IMR-90 (cell line): ENCODE data around the gene C15orf39. TPM values are rescaled to one million over a fixed set of nuclear protein-coding genes. Genes with fewer than 3 reads are reported as not detected.

Experiments used
- ATAC-seq: fragments of 200-7000 bp; cut with Tn5 transposase; 2 replicates; pipeline ENCODE4 v1.9.1; 2020; ENCODE audit warnings: low read depth, mild to moderate bottlenecking, moderate library complexity
- BruUV-seq: library from RNA; stranded (reverse); fragments of 400-500 nt; replicated peaks from 2 replicates; lab custom pipeline; 2021; lab: Mats Ljungman, UMichigan
- CTCF ChIA-PET: fragments of 300-600 bp; formaldehyde crosslinking; extraction: SDS; loops from one replicate; lab custom pipeline; 2021; ENCODE audit warnings: antibody characterized with exemption; lab: Yijun Ruan, JAX
- POLR2A ChIA-PET: fragments of 300-600 bp; sonication (Branson Sonifier 250); formaldehyde crosslinking; loops from one replicate; lab custom pipeline; 2022; ENCODE audit warnings: antibody characterized with exemption; ENCODE audit not compliant: unreplicated experiment; lab: Charles Lee
- DNase-seq: peaks from one replicate; pipeline ENCODE4 v3.0.0; 2013
- H2AFZ ChIP-seq: replicated peaks from 2 replicates; pipeline ENCODE3; 2013; ENCODE audit warnings: low read length, mild to moderate bottlenecking; ENCODE audit not compliant: poor library complexity
- H2AK5ac ChIP-seq: 2 replicates; pipeline ENCODE4 v1.6.1; 2013; ENCODE audit warnings: low read depth, low read length, inconsistent platforms
- H2AK9ac ChIP-seq: replicated peaks from 2 replicates; pipeline ENCODE3; 2013; ENCODE audit warnings: mild to moderate bottlenecking, low read depth, low read length, moderate library complexity; ENCODE audit not compliant: poor library complexity
- H2BK120ac ChIP-seq: 2 replicates; pipeline ENCODE4 v1.6.1; 2013; ENCODE audit warnings: low read depth, low read length, inconsistent platforms
- H2BK15ac ChIP-seq: 3 replicates; pipeline ENCODE4 v1.6.1; 2013; ENCODE audit warnings: low read depth, low read length, inconsistent platforms
- H2BK20ac ChIP-seq: 2 replicates; pipeline ENCODE4 v1.6.1; 2013; ENCODE audit warnings: low read depth, mild to moderate bottlenecking, inconsistent platforms, low read length, moderate library complexity
- H2BK5ac ChIP-seq: 2 replicates; pipeline ENCODE4 v1.6.1; 2013; ENCODE audit warnings: mild to moderate bottlenecking, low read depth, low read length, inconsistent platforms; ENCODE audit not compliant: poor library complexity, severe bottlenecking
- H3K14ac ChIP-seq: replicated peaks from 2 replicates; pipeline ENCODE4 v1.6.1; 2013; ENCODE audit warnings: low read depth, low read length, inconsistent platforms
- H3K18ac ChIP-seq: 2 replicates; pipeline ENCODE4 v1.6.1; 2013; ENCODE audit warnings: low read depth, low read length, control low read depth
- H3K23ac ChIP-seq: 2 replicates; pipeline ENCODE4 v1.6.1; 2013; ENCODE audit warnings: low read depth, low read length, inconsistent platforms
- H3K27ac ChIP-seq: 2 replicates; pipeline ENCODE4 v1.5.1; 2013; ENCODE audit warnings: mild to moderate bottlenecking, control low read depth, low read length; ENCODE audit not compliant: insufficient read depth
- H3K27me3 ChIP-seq: 2 replicates; pipeline ENCODE4 v1.6.1; 2013; ENCODE audit warnings: low read length; ENCODE audit not compliant: control insufficient read depth, insufficient read depth
- H3K36me3 ChIP-seq: 2 replicates; pipeline ENCODE4 v1.6.1; 2013; ENCODE audit warnings: low read length, mixed read lengths; ENCODE audit not compliant: control insufficient read depth, insufficient read depth
- H3K4ac ChIP-seq: 2 replicates; pipeline ENCODE4 v1.6.1; 2013; ENCODE audit warnings: low read depth, low read length, inconsistent platforms
- H3K4me1 ChIP-seq: 2 replicates; pipeline ENCODE4 v1.6.1; 2013; ENCODE audit warnings: low read length, mixed read lengths; ENCODE audit not compliant: control insufficient read depth, insufficient read depth
- H3K4me2 ChIP-seq: 2 replicates; pipeline ENCODE4 v1.6.1; 2013; ENCODE audit warnings: low read depth, mild to moderate bottlenecking, control low read depth, low read length, moderate library complexity
- H3K4me3 ChIP-seq: 2 replicates; pipeline ENCODE4 v1.5.1; 2013; ENCODE audit warnings: low read depth, mild to moderate bottlenecking, control low read depth, low read length, moderate library complexity; ENCODE audit not compliant: insufficient read depth
- H3K56ac ChIP-seq: 2 replicates; pipeline ENCODE4 v1.6.1; 2013; ENCODE audit warnings: low read length, inconsistent platforms; ENCODE audit not compliant: insufficient read depth; ENCODE audit errors: extremely low read depth
- H3K79me1 ChIP-seq, 2 experiments: 2 replicates each; pipeline ENCODE4 v1.6.1; 2013; ENCODE audit warnings: low read length in 2 of 2, inconsistent platforms in 1 of 2, low read depth in 1 of 2
- H3K9ac ChIP-seq: 2 replicates; pipeline ENCODE4 v1.6.1; 2013; ENCODE audit warnings: low read depth, low read length, control low read depth
- H3K9me1 ChIP-seq: 2 replicates; pipeline ENCODE4 v1.6.1; 2013; ENCODE audit warnings: low read length, inconsistent platforms; ENCODE audit not compliant: insufficient read depth
- H3K9me3 ChIP-seq: 2 replicates; pipeline ENCODE4 v1.6.1; 2013; ENCODE audit warnings: low read length; ENCODE audit not compliant: control insufficient read depth, insufficient read depth
- H4K20me1 ChIP-seq: 2 replicates; pipeline ENCODE4 v1.6.1; 2013; ENCODE audit warnings: low read length, inconsistent platforms; ENCODE audit not compliant: insufficient read depth
- H4K5ac ChIP-seq: 2 replicates; pipeline ENCODE4 v1.6.1; 2013; ENCODE audit warnings: mild to moderate bottlenecking, low read depth, low read length, control low read depth
- H4K8ac ChIP-seq, 2 experiments: 2 replicates each; pipeline ENCODE4 v1.6.1; 2013; ENCODE audit warnings: low read depth in 2 of 2, low read length in 2 of 2, control low read depth in 1 of 2, inconsistent platforms in 1 of 2
- H4K91ac ChIP-seq: 2 replicates; pipeline ENCODE4 v1.6.1; 2013; ENCODE audit warnings: low read depth, low read length, inconsistent platforms; ENCODE audit not compliant: insufficient read depth
- BHLHE40 ChIP-seq: fragments of 150-350 bp; IDR thresholded peaks from 2 replicates; pipeline ENCODE4 v1.6.1; 2016; ENCODE audit warnings: mild to moderate bottlenecking, low read depth, low read length
- CHD1 ChIP-seq: IDR thresholded peaks from 2 replicates; pipeline ENCODE4 v1.6.1; 2012; ENCODE audit warnings: low read depth, low read length, improper control_type of control experiment
- MAFK ChIP-seq: IDR thresholded peaks from 2 replicates; pipeline ENCODE4 v1.6.1; 2012; ENCODE audit warnings: low read depth, low read length, improper control_type of control experiment
- MAZ ChIP-seq: IDR thresholded peaks from 2 replicates; pipeline ENCODE4 v1.6.1; 2012; ENCODE audit warnings: low read depth, mild to moderate bottlenecking, low read length, improper control_type of control experiment, moderate library complexity, borderline replicate concordance
- MXI1 ChIP-seq: IDR thresholded peaks from 2 replicates; pipeline ENCODE4 v1.6.1; 2012; ENCODE audit warnings: low read depth, mild to moderate bottlenecking, low read length, moderate library complexity, borderline replicate concordance
- POLR2A ChIP-seq: IDR thresholded peaks from 2 replicates; pipeline ENCODE4 v1.6.1; 2012; ENCODE audit warnings: mild to moderate bottlenecking, low read depth, low read length
- RAD21 ChIP-seq: IDR thresholded peaks from 2 replicates; pipeline ENCODE4 v1.6.1; 2012; ENCODE audit warnings: low read length, improper control_type of control experiment
- RCOR1 ChIP-seq: IDR thresholded peaks from 2 replicates; pipeline ENCODE4 v1.6.1; 2012; ENCODE audit warnings: mild to moderate bottlenecking, low read length, improper control_type of control experiment; ENCODE audit not compliant: insufficient replicate concordance
- RFX5 ChIP-seq: IDR thresholded peaks from 2 replicates; pipeline ENCODE4 v1.8.0; 2012; ENCODE audit warnings: low read depth, mild to moderate bottlenecking, low read length, moderate library complexity
- SMC3 ChIP-seq: fragments of 150-350 bp; IDR thresholded peaks from 2 replicates; pipeline ENCODE4 v1.6.1; 2016; ENCODE audit warnings: low read depth, mild to moderate bottlenecking, antibody characterized with exemption, low read length, moderate library complexity
- WGBS, 2 experiments: methylation state at CpG; one replicate each; pipeline versions ENCODE4 v1.1.5 to v1.1.7; 2013; ENCODE audit warnings: missing lambda C conversion rate in 2 of 2; ENCODE audit not compliant: insufficient read length in 1 of 2; ENCODE audit errors: extremely low coverage in 2 of 2; 5-methylcytosine and 5-hydroxymethylcytosine counted together
- dilution Hi-C: fragments of 300-500 bp; cut with HindIII; formaldehyde crosslinking; loops from one replicate; pipeline ENCODE4 v1.14.3; 2018; ENCODE audit warnings: low sequenced_read_pairs; ENCODE audit not compliant: unreplicated experiment
- in situ Hi-C: fragments of 300-500 bp; cut with MboI; formaldehyde crosslinking; loops from 3 replicates; pipeline ENCODE4 v1.14.3; 2019; ENCODE audit warnings: low sequenced_read_pairs, inconsistent platforms, mixed read lengths
- intact Hi-C: fragments of 100-400 bp; cut with micrococcal nuclease; formaldehyde crosslinking; loops from 2 replicates; pipeline ENCODE4 v1.10.0; 2022
- polyA plus RNA-seq, 3 experiments: library from polyadenylated mRNA; depleted of rRNA; stranded (reverse); fragments of >200 nt; gene quantifications; 2 replicates each; pipeline ENCODE4 v1.2.3, GENCODE V29; 2012; ENCODE audit warnings: low replicate concordance in 1 of 3
- total RNA-seq: library from RNA; depleted of rRNA; stranded (reverse); fragments of >200 nt; gene quantifications from 2 replicates; pipeline ENCODE4 v1.2.3, GENCODE V29; 2012
- TF ChIP-seq, protein P1 (sequence below): fragments of 150-350 bp; IDR thresholded peaks from 2 replicates; pipeline ENCODE4 v1.6.1; 2016; ENCODE audit warnings: low read depth, mild to moderate bottlenecking, low read length, moderate library complexity, borderline replicate concordance
- TF ChIP-seq, protein P2 (sequence below): conservative IDR thresholded peaks from 2 replicates; pipeline ENCODE4 v1.5.1; 2012; ENCODE audit warnings: mild to moderate bottlenecking, low read depth, low read length, improper control_type of control experiment
- TF ChIP-seq, protein P3 (sequence below): fragments of 150-350 bp; IDR thresholded peaks from 2 replicates; pipeline ENCODE4 v1.6.1; 2017; ENCODE audit warnings: mild to moderate bottlenecking, antibody characterized with exemption, low read length, low read depth

The C15orf39 gene
- total and polyA plus RNA-seq, 2 of the 4 experiments (the other 2 are of a cell fraction): 1.3 to 5.7 TPM

DNA sequence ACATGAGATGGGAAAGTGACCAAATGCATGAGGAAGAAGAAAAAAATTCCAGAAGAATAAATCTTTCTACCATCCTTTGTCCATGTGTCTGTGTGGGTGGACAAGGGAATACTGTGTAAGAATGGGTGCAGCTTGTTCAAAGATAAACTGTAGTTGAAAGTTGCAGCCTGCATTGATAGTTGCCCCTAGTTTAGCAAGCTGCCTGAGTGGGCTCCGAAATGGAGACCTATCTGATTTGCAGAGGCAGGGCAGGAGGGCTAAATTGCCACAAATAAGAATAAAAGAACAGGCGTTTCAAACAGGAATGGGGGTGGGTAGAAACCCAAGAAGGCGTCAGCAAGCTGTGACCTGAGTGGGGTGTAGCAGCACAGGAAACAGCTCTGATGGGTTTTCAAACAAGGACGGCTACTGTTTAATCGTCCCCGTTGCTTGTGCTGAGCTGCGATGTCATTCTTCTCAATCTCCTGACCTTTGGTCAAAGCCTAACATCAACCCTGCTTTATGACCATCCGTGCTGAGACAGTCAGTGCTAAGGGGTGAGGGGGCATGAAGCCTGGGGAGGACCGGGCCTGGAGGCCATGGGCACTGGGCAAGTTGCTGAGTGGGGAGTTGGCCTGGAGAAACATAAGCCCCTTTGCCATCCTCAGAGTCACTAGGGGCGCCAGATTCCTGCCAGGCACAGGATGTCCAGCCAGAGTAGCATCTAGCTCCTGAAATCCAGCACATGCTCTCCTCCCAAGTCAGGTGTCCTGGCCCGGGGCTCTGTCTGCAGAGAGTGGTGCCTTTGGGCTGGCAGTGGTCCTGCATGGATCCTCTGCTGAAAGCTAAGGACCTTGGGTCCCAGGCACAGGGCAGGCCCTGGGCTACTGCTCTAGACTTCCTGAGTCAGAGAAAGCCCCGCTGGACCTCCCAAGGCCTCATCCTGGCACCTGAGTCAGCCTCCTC lies 19.2 kb upstream of the C15orf39 start:
- Histone ChIP-seq H4K5ac (no peak overlapping the region), H3K9ac (no peak overlapping the region), H3K79me1 (no peaks in the 10 kb centered on the region), H3K4me2 (no peak overlapping the region), H3K27ac (no peak overlapping the region), H2BK15ac (no peak overlapping the region), H2AFZ (peak overlapping the region; percentile 52), H3K4me3 (no peak overlapping the region), H3K9me3 (no peaks in the 10 kb centered on the region), H3K14ac (no peak overlapping the region), H3K18ac (no peak overlapping the region), H3K9me1 (0 out of 2 replicates have a peak, but pooled peaks cover 2% of the 10 kb centered on the region), H2AK5ac (peak overlapping the region; percentile 29; the same call in 1 of the 2 replicates), H4K20me1 (no peaks in the 10 kb centered on the region), H2BK5ac (no peak overlapping the region), H3K56ac (no peak overlapping the region), H4K91ac (no peak overlapping the region), H3K4me1 (peaks cover 25% of the 10 kb centered on the region), H3K4ac (no peak overlapping the region), H2BK120ac (no peak overlapping the region), H3K23ac (no peak overlapping the region), H2AK9ac (peak overlapping the region; percentile 9), H3K36me3 (no peaks in the 10 kb centered on the region), H2BK20ac (no peak overlapping the region), H4K8ac (no peak overlapping the region), H3K27me3 (peaks cover 12% of the 10 kb centered on the region)
- TF ChIP-seq MXI1 (no peak), MAFK (no peak), MAZ (no peak), RCOR1 (no peak), RFX5 (no peak), RAD21 (no peak), CHD1 (no peak), BHLHE40 (no peak), SMC3 (no peak), POLR2A (no peak)
- TF ChIP-seq, protein P1, sequence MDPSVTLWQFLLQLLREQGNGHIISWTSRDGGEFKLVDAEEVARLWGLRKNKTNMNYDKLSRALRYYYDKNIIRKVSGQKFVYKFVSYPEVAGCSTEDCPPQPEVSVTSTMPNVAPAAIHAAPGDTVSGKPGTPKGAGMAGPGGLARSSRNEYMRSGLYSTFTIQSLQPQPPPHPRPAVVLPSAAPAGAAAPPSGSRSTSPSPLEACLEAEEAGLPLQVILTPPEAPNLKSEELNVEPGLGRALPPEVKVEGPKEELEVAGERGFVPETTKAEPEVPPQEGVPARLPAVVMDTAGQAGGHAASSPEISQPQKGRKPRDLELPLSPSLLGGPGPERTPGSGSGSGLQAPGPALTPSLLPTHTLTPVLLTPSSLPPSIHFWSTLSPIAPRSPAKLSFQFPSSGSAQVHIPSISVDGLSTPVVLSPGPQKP: no peak
- TF ChIP-seq, protein P2, sequence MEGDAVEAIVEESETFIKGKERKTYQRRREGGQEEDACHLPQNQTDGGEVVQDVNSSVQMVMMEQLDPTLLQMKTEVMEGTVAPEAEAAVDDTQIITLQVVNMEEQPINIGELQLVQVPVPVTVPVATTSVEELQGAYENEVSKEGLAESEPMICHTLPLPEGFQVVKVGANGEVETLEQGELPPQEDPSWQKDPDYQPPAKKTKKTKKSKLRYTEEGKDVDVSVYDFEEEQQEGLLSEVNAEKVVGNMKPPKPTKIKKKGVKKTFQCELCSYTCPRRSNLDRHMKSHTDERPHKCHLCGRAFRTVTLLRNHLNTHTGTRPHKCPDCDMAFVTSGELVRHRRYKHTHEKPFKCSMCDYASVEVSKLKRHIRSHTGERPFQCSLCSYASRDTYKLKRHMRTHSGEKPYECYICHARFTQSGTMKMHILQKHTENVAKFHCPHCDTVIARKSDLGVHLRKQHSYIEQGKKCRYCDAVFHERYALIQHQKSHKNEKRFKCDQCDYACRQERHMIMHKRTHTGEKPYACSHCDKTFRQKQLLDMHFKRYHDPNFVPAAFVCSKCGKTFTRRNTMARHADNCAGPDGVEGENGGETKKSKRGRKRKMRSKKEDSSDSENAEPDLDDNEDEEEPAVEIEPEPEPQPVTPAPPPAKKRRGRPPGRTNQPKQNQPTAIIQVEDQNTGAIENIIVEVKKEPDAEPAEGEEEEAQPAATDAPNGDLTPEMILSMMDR: no peak
- TF ChIP-seq, protein P3, sequence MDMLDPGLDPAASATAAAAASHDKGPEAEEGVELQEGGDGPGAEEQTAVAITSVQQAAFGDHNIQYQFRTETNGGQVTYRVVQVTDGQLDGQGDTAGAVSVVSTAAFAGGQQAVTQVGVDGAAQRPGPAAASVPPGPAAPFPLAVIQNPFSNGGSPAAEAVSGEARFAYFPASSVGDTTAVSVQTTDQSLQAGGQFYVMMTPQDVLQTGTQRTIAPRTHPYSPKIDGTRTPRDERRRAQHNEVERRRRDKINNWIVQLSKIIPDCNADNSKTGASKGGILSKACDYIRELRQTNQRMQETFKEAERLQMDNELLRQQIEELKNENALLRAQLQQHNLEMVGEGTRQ: no peak
- WGBS, 2 experiments: 40% methylated on average over 2 of the region's 12 CpGs; no CpG with 5 or more reads in 1 of the 2 experiments
- ChIA-PET POLR2A (no interaction called here), CTCF (interaction anchor here (0.6 kb wide), 1 partner anchor 174 kb away, joined by 3 read pairs; no protein-coding TSS in a partner anchor)
- intact Hi-C loops: no loop called here
- no TSS peak for BruUV-seq
- ATAC-seq (no peak), DNase-seq (peak; percentile 28)
- dilution Hi-C loops: no loop called here
- in situ Hi-C loops: no loop called here
